Measurements from ENCODE around the gene ADAM8. TPM values are rescaled to one million over a fixed set of nuclear protein-coding genes. Genes with fewer than 3 reads are reported as not detected.
A peak's percentile ranks its signal among the peaks of the same experiment; 100 is the strongest.

ADAM8 gene
- total and polyA plus RNA-seq, 8 donors: 2.0 to 9.8 (median 6.2) TPM

DNA sequence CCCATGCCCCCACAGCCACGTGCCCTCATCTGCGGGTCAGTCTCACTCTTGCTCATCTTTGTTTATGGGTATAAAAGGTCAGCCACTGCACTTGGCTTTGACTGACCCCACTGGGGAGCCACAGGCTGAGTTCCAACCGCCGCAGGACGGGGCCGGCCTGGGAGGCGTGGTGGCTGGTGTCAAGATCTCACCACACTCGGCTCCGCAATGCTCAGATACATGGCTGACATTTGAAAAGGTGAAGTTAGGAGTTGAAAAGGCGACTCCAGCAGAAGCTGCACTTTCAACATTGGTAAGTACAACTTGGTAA is 17.1 kb upstream of the ADAM8 start:
- 92 to 95% methylated on average over 10 of the region's 10 CpGs for WGBS, 2 donors
- no peaks in the 10 kb centered on the region for H3K27me3 ChIP-seq
- no peak for DNase-seq
- peaks cover 3 to 82% (median 44%) of the 10 kb centered on the region in 3 donors for H3K36me3 ChIP-seq
- ATAC-seq: peak in 2 of 4 donors; percentile 9 to 21
- no peak overlapping the region for H3K4me3 ChIP-seq
- FAIRE-seq: no peak
- peak overlapping the region in 1 of 4 donors; percentile 11 for H3K27ac ChIP-seq
- H3K4me1 ChIP-seq: no peaks in the 10 kb centered on the region
- no peaks in the 10 kb centered on the region for H3K9me3 ChIP-seq
- intact Hi-C loops (cut with DNase I): no loop called here
- TF ChIP-seq, protein P1, sequence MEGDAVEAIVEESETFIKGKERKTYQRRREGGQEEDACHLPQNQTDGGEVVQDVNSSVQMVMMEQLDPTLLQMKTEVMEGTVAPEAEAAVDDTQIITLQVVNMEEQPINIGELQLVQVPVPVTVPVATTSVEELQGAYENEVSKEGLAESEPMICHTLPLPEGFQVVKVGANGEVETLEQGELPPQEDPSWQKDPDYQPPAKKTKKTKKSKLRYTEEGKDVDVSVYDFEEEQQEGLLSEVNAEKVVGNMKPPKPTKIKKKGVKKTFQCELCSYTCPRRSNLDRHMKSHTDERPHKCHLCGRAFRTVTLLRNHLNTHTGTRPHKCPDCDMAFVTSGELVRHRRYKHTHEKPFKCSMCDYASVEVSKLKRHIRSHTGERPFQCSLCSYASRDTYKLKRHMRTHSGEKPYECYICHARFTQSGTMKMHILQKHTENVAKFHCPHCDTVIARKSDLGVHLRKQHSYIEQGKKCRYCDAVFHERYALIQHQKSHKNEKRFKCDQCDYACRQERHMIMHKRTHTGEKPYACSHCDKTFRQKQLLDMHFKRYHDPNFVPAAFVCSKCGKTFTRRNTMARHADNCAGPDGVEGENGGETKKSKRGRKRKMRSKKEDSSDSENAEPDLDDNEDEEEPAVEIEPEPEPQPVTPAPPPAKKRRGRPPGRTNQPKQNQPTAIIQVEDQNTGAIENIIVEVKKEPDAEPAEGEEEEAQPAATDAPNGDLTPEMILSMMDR (IDR thresholded peaks at IDR 0.05): no peak

DNA sequence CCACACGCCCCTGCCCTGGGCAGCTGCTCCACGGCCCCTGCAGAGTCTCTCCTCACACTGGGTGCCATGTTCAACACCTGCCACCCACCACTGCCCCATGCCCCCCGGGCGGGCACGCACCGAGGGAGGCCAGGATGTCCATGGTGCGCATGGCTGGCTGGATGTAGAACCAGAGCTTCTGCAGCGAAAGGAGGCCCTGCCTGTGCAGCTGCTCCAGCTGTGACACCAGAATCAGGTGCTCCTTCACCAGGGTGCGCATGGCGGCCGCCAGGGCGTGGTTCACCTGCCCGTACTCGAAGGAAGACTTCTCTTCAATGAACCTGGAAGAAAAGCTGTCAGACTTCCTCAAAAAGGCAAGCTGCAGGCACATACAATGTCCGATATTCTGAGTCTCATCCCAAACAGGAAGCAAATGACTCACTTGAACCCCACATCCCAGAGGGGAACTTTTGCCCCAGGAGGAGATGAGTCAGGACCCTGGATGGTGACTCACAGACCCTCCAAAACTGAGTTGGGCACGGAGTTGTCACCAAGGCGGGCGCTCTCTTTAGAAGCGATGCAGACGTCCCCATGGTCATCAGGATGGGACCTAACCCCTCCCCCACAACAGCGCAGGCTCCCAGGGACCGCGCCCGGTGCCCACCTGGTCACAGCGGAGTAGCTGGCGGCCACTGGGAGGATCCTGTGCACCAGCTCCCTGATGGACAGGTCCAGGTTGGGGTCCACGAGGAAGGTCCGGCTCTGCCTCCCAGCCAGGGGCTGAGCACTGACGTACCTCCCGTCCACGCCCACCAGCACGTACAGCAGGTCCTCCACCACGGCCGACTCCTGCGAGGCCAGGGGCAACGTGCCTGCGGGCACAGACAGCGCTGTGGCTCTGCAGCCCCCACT is 16.5 kb upstream of the ADAM8 start:
- ATAC-seq (peak in 2 of 4 donors; percentile 39 to 44), FAIRE-seq (no peak), DNase-seq (peak in 1 of 6 donors; percentile 77)
- 93 to 95% methylated on average over 38 of the region's 38 CpGs for WGBS, 2 donors
- Histone ChIP-seq H3K4me1 (no peaks in the 10 kb centered on the region), H3K4me3 (no peak overlapping the region), H3K36me3 (peaks cover 3 to 82% (median 44%) of the 10 kb centered on the region in 3 donors), H3K27ac (peak overlapping the region in 1 of 4 donors; percentile 11), H3K27me3 (no peaks in the 10 kb centered on the region), H3K9me3 (no peaks in the 10 kb centered on the region)
- intact Hi-C loops (cut with DNase I): no loop called here
- TF ChIP-seq, protein P1 (IDR thresholded peaks at IDR 0.05): no peak

DNA sequence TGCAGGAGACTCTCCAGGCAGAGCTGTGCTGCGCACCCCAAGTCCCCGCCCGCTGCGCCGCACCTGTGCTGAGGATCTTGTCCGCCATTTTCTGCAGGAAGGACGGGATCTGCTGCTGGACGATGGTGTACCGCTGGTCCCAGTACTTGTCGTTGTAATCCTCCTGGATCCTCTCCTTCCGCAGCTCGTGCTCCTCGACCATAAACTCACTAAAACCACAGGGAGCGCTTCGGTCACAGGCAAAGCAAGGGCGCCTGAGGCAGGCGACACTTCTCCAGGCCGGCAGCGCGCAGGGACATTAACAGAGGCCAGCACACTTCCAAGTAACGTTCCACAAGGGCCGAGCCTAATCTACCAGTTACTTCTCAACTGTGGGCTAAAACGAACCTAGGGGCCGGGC is 13.1 kb upstream of the ADAM8 start:
- ATAC-seq (no peak), DNase-seq (no peak), FAIRE-seq (no peak)
- Histone ChIP-seq H3K36me3 (peaks cover 3 to 77% (median 35%) of the 10 kb centered on the region in 3 donors), H3K27me3 (no peaks in the 10 kb centered on the region), H3K9me3 (no peaks in the 10 kb centered on the region), H3K4me1 (no peaks in the 10 kb centered on the region), H3K4me3 (no peak overlapping the region), H3K27ac (no peak overlapping the region)
- TF ChIP-seq, protein P1 (IDR thresholded peaks at IDR 0.05): no peak
- WGBS, 2 donors: 96 to 97% methylated on average over 24 of the region's 24 CpGs
- intact Hi-C loops (cut with DNase I): no loop called here

DNA sequence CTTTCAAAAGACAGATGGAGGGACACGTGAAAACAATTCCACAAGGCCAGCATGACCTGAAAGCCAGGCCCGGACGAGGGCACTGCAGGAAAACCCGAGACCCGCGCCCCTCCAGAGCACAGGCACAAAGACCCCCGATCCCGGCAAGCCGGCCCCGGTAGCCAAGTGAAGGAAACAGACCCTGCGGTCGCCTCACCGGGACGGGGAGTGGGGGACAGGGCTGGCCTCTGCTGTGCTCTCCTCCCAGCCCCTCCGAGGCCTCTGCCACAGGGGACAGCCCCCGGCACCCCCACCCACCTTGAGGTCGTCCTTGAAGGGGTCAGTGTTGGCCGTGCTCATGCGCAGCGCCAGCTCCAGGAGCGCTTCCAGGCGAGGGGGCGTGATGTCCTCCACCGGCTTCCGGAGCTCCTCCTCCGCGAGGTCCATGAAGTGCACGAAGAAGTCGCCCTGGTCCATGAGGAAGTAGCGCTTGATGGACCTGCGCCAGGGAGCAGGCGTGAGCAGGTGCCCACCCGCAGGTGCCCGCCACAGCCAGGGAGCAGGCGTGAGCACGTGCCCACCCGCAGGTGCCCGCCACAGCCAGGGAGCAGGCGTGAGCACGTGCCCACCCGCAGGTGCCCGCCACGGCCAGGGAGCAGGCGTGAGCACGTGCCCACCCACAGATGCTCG is 11.3 kb upstream of the ADAM8 start:
- no peak overlapping the region for H3K27ac ChIP-seq
- peak in 1 of 4 donors; percentile 7 for ATAC-seq
- TF ChIP-seq, protein P1 (IDR thresholded peaks at IDR 0.05): no peak
- WGBS, 2 donors: 95% methylated on average over 42 to 46 of the region's 46 CpGs
- no peak overlapping the region for H3K4me3 ChIP-seq
- H3K36me3 ChIP-seq: peaks cover 9 to 76% (median 45%) of the 10 kb centered on the region in 3 donors
- no peak for FAIRE-seq
- no peak for DNase-seq
- no peaks in the 10 kb centered on the region for H3K4me1 ChIP-seq
- H3K9me3 ChIP-seq: no peaks in the 10 kb centered on the region
- no peaks in the 10 kb centered on the region for H3K27me3 ChIP-seq
- intact Hi-C loops (cut with DNase I): no loop called here

Measured in pancreas (tissue), 10 donors.